Measurements from ENCODE around the gene SPRYD3. TPM values are rescaled to one million over a fixed set of nuclear protein-coding genes. Genes with fewer than 3 reads are reported as not detected.
"Not testable (repeated sequence)": the region's sequence is repeated elsewhere in the genome, so short reads cannot be mapped to it uniquely, and the experiment has no call there.

SPRYD3 gene
- total and polyA plus RNA-seq, 2 of the 4 experiments (the other 2 are of a cell fraction), result 25.6 to 27.8 TPM

- H2BK5ac ChIP-seq (ENCODE audit: low read depth, low read length, poor library complexity, severe bottlenecking); intact Hi-C loops (cut with micrococcal nuclease); H3K27me3 ChIP-seq (ENCODE audit: control insufficient read depth, insufficient read depth, low read length); CTCF ChIA-PET; H3K4me2 ChIP-seq (ENCODE audit: low read depth, low read length); ATAC-seq (ENCODE audit: low read depth); H2BK15ac ChIP-seq (ENCODE audit: low read depth, low read length); H3K36me3 ChIP-seq (ENCODE audit: control insufficient read depth, insufficient read depth, low read length); H3K18ac ChIP-seq (ENCODE audit: low read depth, low read length); H2AFZ ChIP-seq (replicated peaks; ENCODE audit: low read length, poor library complexity); POLR2A ChIA-PET (ENCODE audit: unreplicated experiment); BruUV-seq (replicated peaks); H3K9ac ChIP-seq (ENCODE audit: low read depth, low read length); H3K56ac ChIP-seq (ENCODE audit: extremely low read depth, insufficient read depth, low read length); H3K14ac ChIP-seq (replicated peaks; ENCODE audit: low read depth, low read length); DNase-seq; H3K4me3 ChIP-seq (ENCODE audit: insufficient read depth, low read depth, low read length); H4K5ac ChIP-seq (ENCODE audit: low read depth, low read length); H2BK20ac ChIP-seq (ENCODE audit: low read depth, low read length); H4K20me1 ChIP-seq (ENCODE audit: insufficient read depth, low read length); dilution Hi-C loops (cut with HindIII; ENCODE audit: low sequenced_read_pairs, unreplicated experiment); H3K27ac ChIP-seq (ENCODE audit: insufficient read depth, low read length); in situ Hi-C loops (cut with MboI; ENCODE audit: low sequenced_read_pairs); H3K9me3 ChIP-seq (ENCODE audit: control insufficient read depth, insufficient read depth, low read length): not testable (repeated sequence)
- 0 out of 2 replicates have a peak overlapping the region, but pooled peaks have one; percentile 57 for H2BK120ac ChIP-seq (ENCODE audit: low read depth, low read length)
- H3K4ac ChIP-seq (ENCODE audit: low read depth, low read length), result peak overlapping the region; percentile 100; the same call in 1 of the 2 replicates
- H3K9me1 ChIP-seq (ENCODE audit: insufficient read depth, low read length), result peaks cover 28% of the 10 kb centered on the region
- peak overlapping the region; percentile 74; the same call in 1 of the 2 replicates for H2AK5ac ChIP-seq (ENCODE audit: low read depth, low read length)
- H2AK9ac ChIP-seq (replicated peaks; ENCODE audit: low read depth, low read length, poor library complexity), result peak overlapping the region; percentile 74
- H4K91ac ChIP-seq (ENCODE audit: insufficient read depth, low read depth, low read length), result peak overlapping the region; percentile 72; the same call in 1 of the 2 replicates
- peak overlapping the region in 1 of 2 experiments; percentile 89; a peak in 1 of 4 replicates for H4K8ac ChIP-seq (ENCODE audit: low read depth in 2 of 2, low read length in 2 of 2)
- WGBS, 2 experiments (ENCODE audit: extremely low coverage in 2 of 2, insufficient read length in 1 of 2), result no CpG with 5 or more reads among the region's 3 CpGs
- peak overlapping the region; percentile 67; the same call in 1 of the 2 replicates for H3K23ac ChIP-seq (ENCODE audit: low read depth, low read length)
- H3K79me1 ChIP-seq (ENCODE audit: low read depth in 1 of 2, low read length in 2 of 2), result peaks cover 0 to 37% of the 10 kb centered on the region in 2 experiments; a peak in 3 of 4 replicates
- peaks cover 32% of the 10 kb centered on the region for H3K4me1 ChIP-seq (ENCODE audit: control insufficient read depth, insufficient read depth, low read length)
Measured at GRCh38 chr12:53095596-53095895, 16.4 kb upstream of the SPRYD3 start.

GRCh38 chr12:53094796-53095595 is 15.8 kb upstream of the SPRYD3 start:
- dilution Hi-C loops (cut with HindIII; ENCODE audit: low sequenced_read_pairs, unreplicated experiment); CTCF ChIA-PET; H3K27ac ChIP-seq (ENCODE audit: insufficient read depth, low read length); H3K36me3 ChIP-seq (ENCODE audit: control insufficient read depth, insufficient read depth, low read length); H2AK9ac ChIP-seq (replicated peaks; ENCODE audit: low read depth, low read length, poor library complexity); H4K91ac ChIP-seq (ENCODE audit: insufficient read depth, low read depth, low read length); H2AK5ac ChIP-seq (ENCODE audit: low read depth, low read length); H4K20me1 ChIP-seq (ENCODE audit: insufficient read depth, low read length); H3K9ac ChIP-seq (ENCODE audit: low read depth, low read length); BruUV-seq (replicated peaks); H3K23ac ChIP-seq (ENCODE audit: low read depth, low read length); DNase-seq; in situ Hi-C loops (cut with MboI; ENCODE audit: low sequenced_read_pairs); H3K9me3 ChIP-seq (ENCODE audit: control insufficient read depth, insufficient read depth, low read length); H2BK5ac ChIP-seq (ENCODE audit: low read depth, low read length, poor library complexity, severe bottlenecking); H3K56ac ChIP-seq (ENCODE audit: extremely low read depth, insufficient read depth, low read length); H2BK120ac ChIP-seq (ENCODE audit: low read depth, low read length); H4K5ac ChIP-seq (ENCODE audit: low read depth, low read length); H3K27me3 ChIP-seq (ENCODE audit: control insufficient read depth, insufficient read depth, low read length); H2AFZ ChIP-seq (replicated peaks; ENCODE audit: low read length, poor library complexity); intact Hi-C loops (cut with micrococcal nuclease); H3K4me3 ChIP-seq (ENCODE audit: insufficient read depth, low read depth, low read length); ATAC-seq (ENCODE audit: low read depth); H3K4me2 ChIP-seq (ENCODE audit: low read depth, low read length); H3K18ac ChIP-seq (ENCODE audit: low read depth, low read length): not testable (repeated sequence)
- Histone ChIP-seq H2BK15ac (ENCODE audit: low read depth, low read length) (peak overlapping the region; percentile 50; the same call in 1 of the 3 replicates), H3K9me1 (ENCODE audit: insufficient read depth, low read length) (peaks cover 28% of the 10 kb centered on the region), H3K14ac (replicated peaks; ENCODE audit: low read depth, low read length) (0 out of 2 replicates have a peak overlapping the region, but pooled peaks have one; percentile 17), H3K4ac (ENCODE audit: low read depth, low read length) (0 out of 2 replicates have a peak overlapping the region, but pooled peaks have one; percentile 45), H3K79me1 (ENCODE audit: low read depth in 1 of 2, low read length in 2 of 2) (peaks cover 0 to 31% of the 10 kb centered on the region in 2 experiments; a peak in 3 of 4 replicates), H2BK20ac (ENCODE audit: low read depth, low read length) (peak overlapping the region; percentile 26; the same call in 1 of the 2 replicates), H4K8ac (ENCODE audit: low read depth in 2 of 2, low read length in 2 of 2) (peak overlapping the region in 1 of 2 experiments; percentile 10; a peak in 1 of 4 replicates), H3K4me1 (ENCODE audit: control insufficient read depth, insufficient read depth, low read length) (peaks cover 32% of the 10 kb centered on the region)
- POLR2A ChIA-PET (ENCODE audit: unreplicated experiment), result interaction anchor here (1.7 kb wide), 1 partner anchor 16 kb away, joined by 8 read pairs; the partner anchor contains the start of gene SPRYD3
- WGBS, 2 experiments (ENCODE audit: extremely low coverage in 2 of 2, insufficient read length in 1 of 2), result no CpG with 5 or more reads among the region's 5 CpGs

Measured in IMR-90 (cell line).